Renal cortex interstitium (tissue), 11 donors: ENCODE results near the gene TRPV4. TPM values are rescaled to one million over a fixed set of nuclear protein-coding genes. Genes with fewer than 3 reads are reported as not detected.

Experiments used
- DNase-seq, 11 donors: peaks; one replicate each; pipeline ENCODE4 v3.0.0-alpha.2; 2013; ENCODE audit warnings: low read depth in 9 of 11, low spot score in 4 of 11; ENCODE audit errors: extremely low read depth in 1 of 11
- polyA plus RNA-seq, 3 donors: library from polyadenylated mRNA; unstranded; fragments of 120-200 nt; gene quantifications; one replicate each; pipeline ENCODE4 v1.2.1, GENCODE V29; 2013; ENCODE audit not compliant: insufficient read length in 3 of 3

The TRPV4 gene
- polyA plus RNA-seq, 3 donors = 9.8 to 18.8 (median 14.8) TPM

DNA sequence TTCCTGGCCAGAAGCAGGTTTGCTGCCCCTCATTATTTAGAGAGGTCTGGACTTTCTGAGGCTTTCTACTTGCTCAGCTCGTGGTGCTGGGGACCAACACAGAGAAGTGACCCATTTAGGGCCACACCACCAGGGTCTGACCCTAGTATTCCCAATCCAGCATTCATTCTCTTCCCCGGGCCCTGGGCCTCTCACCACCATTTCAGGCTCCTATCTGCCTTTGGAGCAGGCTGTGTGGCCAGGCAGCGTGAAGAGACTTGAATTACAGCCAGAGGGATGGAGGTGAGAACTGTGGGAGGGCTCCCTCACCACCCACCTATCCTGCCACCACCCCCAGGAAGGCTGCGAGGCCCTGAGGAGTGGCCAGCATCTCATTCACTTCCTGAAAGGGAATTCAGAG is 95.0 kb downstream of the TRPV4 start:
- DNase-seq = no peak

DNA sequence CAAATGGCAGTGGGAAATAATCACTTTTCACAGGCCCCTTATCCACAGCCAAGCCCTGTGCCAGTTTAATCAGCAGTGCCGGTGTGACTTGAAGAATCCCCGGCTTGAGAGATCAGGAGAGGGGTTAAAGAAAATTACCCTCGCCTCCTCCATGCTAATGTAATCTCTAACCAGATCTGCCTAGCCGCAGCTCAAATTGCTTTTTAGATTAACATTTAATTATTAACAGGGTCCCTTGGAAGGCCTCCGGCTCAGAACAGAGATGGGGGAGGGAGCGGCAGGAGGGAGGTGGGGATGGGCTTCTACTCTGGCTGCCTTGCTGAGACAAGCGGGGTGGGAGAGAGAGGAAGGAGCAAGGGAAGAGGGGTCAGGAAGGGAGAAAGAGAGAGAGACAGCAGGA is 95.6 kb downstream of the TRPV4 start:
- DNase-seq = peak in 4 of 11 donors; percentile 44 to 78 (median 66)

- no peak for DNase-seq
Measured at GRCh38 chr12:109737126-109737525, 96.1 kb downstream of the TRPV4 start.

GRCh38 chr12:109736552-109737108 is 96.6 kb downstream of the TRPV4 start:
- DNase-seq = peak in 8 of 11 donors; percentile 71 to 85 (median 78)

DNA sequence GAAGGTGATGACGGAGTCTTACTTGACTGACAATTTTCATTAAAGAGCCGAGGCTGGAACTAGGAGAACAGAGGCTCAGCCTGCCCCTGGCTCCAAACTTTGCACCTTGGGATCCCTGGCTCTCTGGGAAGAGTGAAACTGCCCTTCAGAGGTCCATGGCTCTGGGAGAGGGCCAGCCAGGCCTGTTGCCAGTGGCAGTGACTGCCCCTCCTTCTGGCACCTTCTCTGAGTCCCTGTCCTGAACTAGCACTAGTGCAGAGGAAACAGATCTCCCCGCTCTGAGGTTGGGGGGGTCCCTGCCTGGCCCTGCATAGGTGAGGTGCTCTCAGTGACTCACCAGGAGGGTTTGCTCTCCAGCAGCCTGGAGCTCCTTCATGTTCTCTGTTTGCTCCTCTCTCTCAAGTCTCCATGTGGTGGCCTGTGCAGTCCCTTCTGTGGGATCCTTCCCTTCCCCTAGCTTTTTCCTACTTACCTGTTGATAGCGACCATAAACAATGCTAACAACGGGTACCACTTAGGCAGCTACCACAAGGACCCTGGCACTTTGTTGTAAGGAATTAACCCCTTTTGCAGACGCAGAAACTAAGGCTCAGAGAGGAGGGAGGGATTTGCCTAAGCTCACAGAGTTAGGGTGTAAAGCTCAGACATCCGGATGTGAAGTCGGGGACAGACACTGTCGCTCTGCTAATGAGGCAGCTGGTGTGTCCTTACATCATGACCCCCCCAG is 97.2 kb downstream of the TRPV4 start:
- DNase-seq = no peak

- no peak for DNase-seq
Measured at GRCh38 chr12:109735051-109735521, 98.1 kb downstream of the TRPV4 start.

- peak in 1 of 11 donors; percentile 49 for DNase-seq
Measured at GRCh38 chr12:109734219-109735000, 98.8 kb downstream of the TRPV4 start.

Other genes with a start within 250 kb of the TRPV4 start
- gene FAM222A, start 119.6 kb downstream of the TRPV4 start, polyA plus RNA-seq = 1 to 10 TPM; 5.6 to 9.3 (median 6.1) TPM
- 10 to 100 TPM; 32.4 to 36.4 (median 33.5) TPM for gene GLTP, start 47.1 kb upstream of the TRPV4 start, polyA plus RNA-seq
- 10 to 100 TPM; 23.0 to 30.5 (median 27.8) TPM for gene TCHP, start 66.9 kb upstream of the TRPV4 start, polyA plus RNA-seq
- gene GIT2, start 163.0 kb upstream of the TRPV4 start, polyA plus RNA-seq = 10 to 100 TPM; 33.6 to 48.9 (median 34.4) TPM
- gene ANKRD13A, start 166.0 kb upstream of the TRPV4 start, polyA plus RNA-seq = 10 to 100 TPM; 33.9 to 54.6 (median 43.8) TPM
- gene C12orf76, start 215.1 kb upstream of the TRPV4 start, polyA plus RNA-seq = 10 to 100 TPM; 29.8 to 44.8 (median 31.0) TPM